ENCODE data around the gene TMC4. TPM values are rescaled to one million over a fixed set of nuclear protein-coding genes. Genes with fewer than 3 reads are reported as not detected.

TMC4 gene
- polyA plus RNA-seq, 1 of the 3 experiments (the other 2 are of a cell fraction), result 2.8 TPM

- H3K4me3 ChIP-seq (ENCODE audit: low read depth in 2 of 2, low read length in 1 of 2), result peak within 1 kb of the TSS; percentile 76 to 86
- 3% methylated on average over 11 of the region's 103 CpGs for WGBS (ENCODE audit: low lambda C conversion rate)
Measured at GRCh38 chr19:54137699-54138488, 35.1 kb downstream of the TMC4 start, which contains the start of gene CNOT3. CNOT3 (plus strand) TSS chr19:54137762; CDS start chr19:54142979, 5,217 bp downstream.

More at GRCh38 chr19:54137699-54138488, 35.1 kb downstream of the TMC4 start, which contains the start of gene CNOT3:
- peak within 1 kb of the TSS; percentile 99 for H3K4me2 ChIP-seq
- H3K27me3 ChIP-seq (ENCODE audit: insufficient read depth), result no peaks in the 10 kb centered on the region
- H3K9ac ChIP-seq, result peak within 1 kb of the TSS; percentile 98
- H3K9me2 ChIP-seq, result no peaks in the 10 kb centered on the region
- peak within 1 kb of the TSS; percentile 87 for H2AFZ ChIP-seq (ENCODE audit: low read depth)
- peak within 1 kb of the TSS; percentile 62 to 88 for H3K27ac ChIP-seq (ENCODE audit: low read depth in 2 of 2, low read length in 1 of 2)
- TF ChIP-seq ELF1 (IDR thresholded peaks at IDR 0.05), result no peak
- TF ChIP-seq GATA2 (CRISPR knock-in tag; IDR thresholded peaks at IDR 0.05), result no peak
- peak; percentile 13; the same call in 1 of the 2 replicates for TF ChIP-seq REST (IDR thresholded peaks at IDR 0.05; ENCODE audit: low read depth, low read length)
- peak; percentile 93 for TF ChIP-seq YY1 (IDR thresholded peaks at IDR 0.05; ENCODE audit: low read depth)
- TF ChIP-seq TAF1 (IDR thresholded peaks at IDR 0.05; ENCODE audit: borderline replicate concordance, low read depth, low read length), result peak; percentile 60; the same call in 1 of the 2 replicates
- peak; percentile 33; the same call in 1 of the 2 replicates for TF ChIP-seq MAX (IDR thresholded peaks at IDR 0.05; ENCODE audit: low read depth)
- TF ChIP-seq CTCF (IDR thresholded peaks at IDR 0.05), result peak; percentile 7; the same call in 1 of the 2 replicates
- peak; percentile 78 for TF ChIP-seq POLR2AphosphoS5 (IDR thresholded peaks at IDR 0.05; ENCODE audit: low read depth, low read length)
- ChIA-PET CTCF (interaction anchor here (1.1 to 1.5 kb wide), 4 partner anchors 20 to 30 kb away, joined by 3 to 5 read pairs (median 4); partner anchors contain the start of gene LENG1), POLR2A (interaction anchor here (1.0 to 3.0 kb wide), 6 partner anchors 10 to 617 kb away, joined by 3 to 30 read pairs (median 4); partner anchors contain the start of genes LENG1, PRPF31, TFPT and TSEN34)
- peak; percentile 75 for DNase-seq
- H3K4me1 ChIP-seq (ENCODE audit: control insufficient read depth in 1 of 2, insufficient read depth in 2 of 2, low read depth in 1 of 2, low read length in 1 of 2), result peaks cover 0 to 24% of the 10 kb centered on the region in 2 experiments; a peak in 1 of 4 replicates
- H3K79me2 ChIP-seq (ENCODE audit: insufficient read depth), result peaks cover 53% of the 10 kb centered on the region
- peaks cover 45% of the 10 kb centered on the region for H4K20me1 ChIP-seq (ENCODE audit: insufficient read depth)
- no peaks in the 10 kb centered on the region for H3F3A ChIP-seq (replicated peaks; ENCODE audit: insufficient read depth)
- no peaks in the 10 kb centered on the region for H3K9me3 ChIP-seq
- peaks cover 8 to 33% of the 10 kb centered on the region in 2 experiments for H3K36me3 ChIP-seq (replicated peaks in 1 of 2; ENCODE audit: control insufficient read depth in 1 of 2, insufficient read depth in 2 of 2, low read length in 1 of 2)

Data from SK-N-SH (cell line).